Thyroid gland (tissue), 4 donors: ENCODE data around the gene RNF220.

ENCODE experiments used
- POLR2A ChIP-seq, 2 donors: fragments of 450-650 bp; IDR thresholded peaks; one replicate each; pipeline ENCODE4 v1.6.1; 2017; ENCODE audit warnings: antibody characterized with exemption in 2 of 2, mild to moderate bottlenecking in 2 of 2, moderate library complexity in 1 of 2
- TF ChIP-seq, protein P1 (sequence below), 6 experiments: fragments of 200-600 bp in 3 of 6; fragments of 450-650 bp in 3 of 6; sonication (generic) in 3 of 6; IDR thresholded peaks; one replicate each; pipeline ENCODE4 v1.5.1; 2016 to 2019; ENCODE audit warnings: antibody characterized with exemption in 6 of 6, mild to moderate bottlenecking in 2 of 6, inconsistent platforms in 1 of 6, moderate library complexity in 1 of 6

DNA sequence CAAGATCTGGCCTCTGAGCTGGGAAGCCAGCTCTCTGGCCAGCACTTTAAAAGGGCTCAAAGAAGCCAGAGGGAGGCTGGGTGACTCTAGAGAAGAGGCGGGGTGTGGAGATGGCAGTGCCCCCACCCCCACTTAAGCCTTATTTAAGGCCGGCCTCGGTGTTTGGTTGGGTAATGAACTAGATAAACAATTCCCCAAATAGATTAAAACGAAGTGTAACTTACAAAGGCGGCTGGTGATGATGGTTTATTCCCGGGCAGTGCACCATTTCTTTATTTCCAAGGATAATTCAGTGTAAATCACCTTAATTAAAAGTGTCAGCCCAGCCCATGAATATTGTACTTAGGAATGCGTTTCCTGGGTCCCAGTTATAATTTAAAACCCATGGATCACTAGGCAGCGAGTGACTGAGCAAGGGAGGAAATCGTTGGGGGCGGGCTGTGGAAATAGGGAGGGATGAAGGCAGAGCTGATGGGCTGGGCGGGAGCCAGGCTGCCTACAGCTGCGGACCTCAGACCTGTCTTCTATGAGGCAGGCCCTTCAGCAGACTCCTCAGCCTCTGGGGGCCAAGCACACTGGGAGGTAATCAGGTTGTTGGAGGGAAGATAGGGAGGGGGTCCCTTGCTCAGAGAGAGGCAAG lies 214.3 kb downstream of the RNF220 start:
- TF ChIP-seq, protein P1, sequence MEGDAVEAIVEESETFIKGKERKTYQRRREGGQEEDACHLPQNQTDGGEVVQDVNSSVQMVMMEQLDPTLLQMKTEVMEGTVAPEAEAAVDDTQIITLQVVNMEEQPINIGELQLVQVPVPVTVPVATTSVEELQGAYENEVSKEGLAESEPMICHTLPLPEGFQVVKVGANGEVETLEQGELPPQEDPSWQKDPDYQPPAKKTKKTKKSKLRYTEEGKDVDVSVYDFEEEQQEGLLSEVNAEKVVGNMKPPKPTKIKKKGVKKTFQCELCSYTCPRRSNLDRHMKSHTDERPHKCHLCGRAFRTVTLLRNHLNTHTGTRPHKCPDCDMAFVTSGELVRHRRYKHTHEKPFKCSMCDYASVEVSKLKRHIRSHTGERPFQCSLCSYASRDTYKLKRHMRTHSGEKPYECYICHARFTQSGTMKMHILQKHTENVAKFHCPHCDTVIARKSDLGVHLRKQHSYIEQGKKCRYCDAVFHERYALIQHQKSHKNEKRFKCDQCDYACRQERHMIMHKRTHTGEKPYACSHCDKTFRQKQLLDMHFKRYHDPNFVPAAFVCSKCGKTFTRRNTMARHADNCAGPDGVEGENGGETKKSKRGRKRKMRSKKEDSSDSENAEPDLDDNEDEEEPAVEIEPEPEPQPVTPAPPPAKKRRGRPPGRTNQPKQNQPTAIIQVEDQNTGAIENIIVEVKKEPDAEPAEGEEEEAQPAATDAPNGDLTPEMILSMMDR (IDR thresholded peaks at IDR 0.05): no peak
- no peak for TF ChIP-seq POLR2A (IDR thresholded peaks at IDR 0.05)
